ENCODE measurements around the gene MDM1. TPM values are rescaled to one million over a fixed set of nuclear protein-coding genes. Genes with fewer than 3 reads are reported as not detected.

MDM1 gene
- total RNA-seq, 1 experiment from 2014 or later: 10.0 TPM

GRCh38 chr12:68319988-68320623 lies 12.1 kb downstream of the MDM1 start:
- intact Hi-C loops (cut with micrococcal nuclease): no loop called here
- no TSS peak for BruUV-seq (replicated peaks)
- no peak overlapping the region for H3K9ac ChIP-seq (ENCODE audit: low read length)
- no peak overlapping the region for H3K27ac ChIP-seq (ENCODE audit: low read depth, low read length)
- H3K4me2 ChIP-seq (ENCODE audit: low read length): no peak overlapping the region
- H3K9me2 ChIP-seq (ENCODE audit: insufficient read depth): no peaks in the 10 kb centered on the region
- H2AFZ ChIP-seq (ENCODE audit: low read depth, low read length, poor library complexity, severe bottlenecking): no peak overlapping the region
- DNase-seq (ENCODE audit: low read depth, low spot score) (no peak), ATAC-seq (no peak)
- ChIA-PET RAD21 (ENCODE audit: low non-redundant PET in 1 of 2, low total read pairs in 2 of 2, uncharacterized antibody in 2 of 2, unreplicated experiment in 2 of 2) (no interaction called here), CTCF (interaction anchor here (1.8 kb wide), 1 partner anchor 280 kb away, joined by 8 read pairs; no protein-coding TSS in a partner anchor), POLR2A (no interaction called here)
- no peaks in the 10 kb centered on the region for H3K9me3 ChIP-seq (ENCODE audit: control insufficient read depth in 1 of 2, insufficient read depth in 1 of 2, low read depth in 1 of 2, low read length in 2 of 2)
- no peaks in the 10 kb centered on the region for H3K79me2 ChIP-seq (ENCODE audit: insufficient read depth, low read length)
- H4K20me1 ChIP-seq (ENCODE audit: insufficient read depth): no peaks in the 10 kb centered on the region
- H3K36me3 ChIP-seq (ENCODE audit: control insufficient read depth in 1 of 2, insufficient read depth in 2 of 2, low read length in 2 of 2): no peaks in the 10 kb centered on the region
- H3K27me3 ChIP-seq (ENCODE audit: insufficient read depth, low read length): no peaks in the 10 kb centered on the region
- TF ChIP-seq YY1 (IDR thresholded peaks at IDR 0.05; ENCODE audit: extremely low read depth, insufficient replicate concordance, low read depth, low read length): no peak
- TF ChIP-seq EGR1 (IDR thresholded peaks at IDR 0.05; ENCODE audit: low read depth): no peak
- TF ChIP-seq POLR2AphosphoS5 (IDR thresholded peaks at IDR 0.05; ENCODE audit: low read depth, low read length): no peak
- TF ChIP-seq ZNF274 (IDR thresholded peaks at IDR 0.05; ENCODE audit: low read depth, low read length): no peak
- TF ChIP-seq REST (IDR thresholded peaks at IDR 0.05; ENCODE audit: low read depth): no peak
- TF ChIP-seq RAD21 (IDR thresholded peaks at IDR 0.05; ENCODE audit: low read depth): no peak
- no peak overlapping the region for H3K4me3 ChIP-seq (replicated peaks in 1 of 2; ENCODE audit: low read depth in 1 of 2, low read length in 2 of 2)
- no peaks in the 10 kb centered on the region for H3K4me1 ChIP-seq (ENCODE audit: control insufficient read depth in 1 of 2, insufficient read depth in 2 of 2, low read length in 2 of 2)
